IgD-negative memory B cell (primary cell): Measurements from ENCODE around the gene INTS1. TPM values are rescaled to one million over a fixed set of nuclear protein-coding genes. Genes with fewer than 3 reads are reported as not detected.

Source experiments
- H3K27ac Mint-ChIP-seq, 3 donors: one replicate each; pipeline ENCODE4 v1.8.0; 2020 to 2022; ENCODE audit warnings: mild to moderate bottlenecking in 3 of 3, mixed read lengths in 3 of 3, moderate library complexity in 1 of 3
- H3K27me3 Mint-ChIP-seq: one replicate; pipeline ENCODE4 v1.8.0; 2021; ENCODE audit warnings: mixed read lengths
- H3K36me3 Mint-ChIP-seq: one replicate; pipeline ENCODE4 v1.8.0; 2020; ENCODE audit warnings: mild to moderate bottlenecking, mixed read lengths
- H3K4me1 Mint-ChIP-seq, 3 donors: one replicate each; pipeline ENCODE4 v1.8.0; 2020 to 2022; ENCODE audit warnings: mixed read lengths in 3 of 3, mild to moderate bottlenecking in 1 of 3
- H3K4me3 Mint-ChIP-seq, 4 donors: one replicate each; pipeline ENCODE4 v1.8.0; 2020 to 2022; ENCODE audit warnings: mild to moderate bottlenecking in 4 of 4, mixed read lengths in 4 of 4, moderate library complexity in 3 of 4
- H3K9me3 Mint-ChIP-seq, 3 donors: one replicate each; pipeline ENCODE4 v1.8.0; 2020 to 2021; ENCODE audit warnings: mixed read lengths in 3 of 3, mild to moderate bottlenecking in 1 of 3
- polyA plus RNA-seq: library from polyadenylated mRNA; unstranded; fragments of 300-500 nt; fragmentation: Illumina TruSeq; gene quantifications from one replicate; pipeline ENCODE4 v1.2.3, GENCODE V29; 2021

INTS1 gene
- polyA plus RNA-seq, 1 donor from 2014 or later, result 23.4 TPM

GRCh38 chr7:1483536-1484505, 20.4 kb downstream of the INTS1 start:
- H3K4me3 Mint-ChIP-seq, result no peak overlapping the region
- H3K4me1 Mint-ChIP-seq, result no peaks in the 10 kb centered on the region
- no peaks in the 10 kb centered on the region for H3K27me3 Mint-ChIP-seq
- H3K27ac Mint-ChIP-seq, result peak overlapping the region in 1 of 3 donors; percentile 74
- no peaks in the 10 kb centered on the region for H3K36me3 Mint-ChIP-seq
- H3K9me3 Mint-ChIP-seq, result no peaks in the 10 kb centered on the region

- H3K4me1 Mint-ChIP-seq, result no peaks in the 10 kb centered on the region
- H3K27ac Mint-ChIP-seq, result peak overlapping the region in 1 of 3 donors; percentile 74
- H3K27me3 Mint-ChIP-seq, result no peaks in the 10 kb centered on the region
- H3K9me3 Mint-ChIP-seq, result no peaks in the 10 kb centered on the region
- H3K4me3 Mint-ChIP-seq, result no peak overlapping the region
- no peaks in the 10 kb centered on the region for H3K36me3 Mint-ChIP-seq
Measured at GRCh38 chr7:1483079-1483478, 21.1 kb downstream of the INTS1 start.

GRCh38 chr7:1481300-1481699, 22.9 kb downstream of the INTS1 start:
- no peaks in the 10 kb centered on the region for H3K9me3 Mint-ChIP-seq
- no peak overlapping the region for H3K4me3 Mint-ChIP-seq

GRCh38 chr7:1480670-1481069, 23.5 kb downstream of the INTS1 start:
- no peaks in the 10 kb centered on the region for H3K9me3 Mint-ChIP-seq
- no peaks in the 10 kb centered on the region for H3K4me1 Mint-ChIP-seq
- no peaks in the 10 kb centered on the region for H3K27me3 Mint-ChIP-seq
- no peak overlapping the region for H3K4me3 Mint-ChIP-seq
- no peak overlapping the region for H3K27ac Mint-ChIP-seq
- no peaks in the 10 kb centered on the region for H3K36me3 Mint-ChIP-seq

More at GRCh38 chr7:1481300-1481699, 22.9 kb downstream of the INTS1 start:
- H3K4me1 Mint-ChIP-seq, result no peaks in the 10 kb centered on the region
- H3K36me3 Mint-ChIP-seq, result no peaks in the 10 kb centered on the region
- no peaks in the 10 kb centered on the region for H3K27me3 Mint-ChIP-seq
- H3K27ac Mint-ChIP-seq, result no peak overlapping the region

GRCh38 chr7:1479287-1479686, 24.9 kb downstream of the INTS1 start:
- Mint-ChIP-seq H3K27ac (no peak overlapping the region), H3K9me3 (no peaks in the 10 kb centered on the region), H3K27me3 (no peaks in the 10 kb centered on the region), H3K36me3 (no peaks in the 10 kb centered on the region), H3K4me1 (peaks cover 0 to 3% (median 0%) of the 10 kb centered on the region in 3 donors), H3K4me3 (no peak overlapping the region)

GRCh38 chr7:1478480-1478879, 25.7 kb downstream of the INTS1 start:
- H3K27me3 Mint-ChIP-seq, result no peaks in the 10 kb centered on the region
- H3K9me3 Mint-ChIP-seq, result no peaks in the 10 kb centered on the region
- H3K4me1 Mint-ChIP-seq, result peaks cover 0 to 3% (median 0%) of the 10 kb centered on the region in 3 donors
- no peak overlapping the region for H3K27ac Mint-ChIP-seq
- H3K36me3 Mint-ChIP-seq, result no peaks in the 10 kb centered on the region
- no peak overlapping the region for H3K4me3 Mint-ChIP-seq

- Mint-ChIP-seq H3K36me3 (no peaks in the 10 kb centered on the region), H3K27me3 (no peaks in the 10 kb centered on the region), H3K4me1 (peaks cover 0 to 3% (median 2%) of the 10 kb centered on the region in 3 donors), H3K27ac (no peak overlapping the region), H3K9me3 (no peaks in the 10 kb centered on the region), H3K4me3 (no peak overlapping the region)
Measured at GRCh38 chr7:1476859-1477258, 27.3 kb downstream of the INTS1 start.

- Mint-ChIP-seq H3K27ac (no peak overlapping the region), H3K9me3 (no peaks in the 10 kb centered on the region), H3K4me1 (peaks cover 0 to 3% (median 2%) of the 10 kb centered on the region in 3 donors), H3K4me3 (no peak overlapping the region), H3K36me3 (no peaks in the 10 kb centered on the region), H3K27me3 (no peaks in the 10 kb centered on the region)
Measured at GRCh38 chr7:1475991-1476390, 28.2 kb downstream of the INTS1 start.

- Mint-ChIP-seq H3K36me3 (no peaks in the 10 kb centered on the region), H3K9me3 (no peaks in the 10 kb centered on the region), H3K27ac (no peak overlapping the region), H3K4me3 (no peak overlapping the region), H3K27me3 (no peaks in the 10 kb centered on the region), H3K4me1 (peaks cover 0 to 3% (median 2%) of the 10 kb centered on the region in 3 donors)
Measured at GRCh38 chr7:1475393-1475792, 28.8 kb downstream of the INTS1 start.

GRCh38 chr7:1474736-1475135, 29.5 kb downstream of the INTS1 start:
- no peaks in the 10 kb centered on the region for H3K27me3 Mint-ChIP-seq
- H3K9me3 Mint-ChIP-seq, result no peaks in the 10 kb centered on the region
- H3K36me3 Mint-ChIP-seq, result no peaks in the 10 kb centered on the region
- no peak overlapping the region for H3K4me3 Mint-ChIP-seq
- no peak overlapping the region for H3K27ac Mint-ChIP-seq
- peaks cover 0 to 3% (median 2%) of the 10 kb centered on the region in 3 donors for H3K4me1 Mint-ChIP-seq

- Mint-ChIP-seq H3K27me3 (no peaks in the 10 kb centered on the region), H3K4me1 (peaks cover 0 to 3% (median 2%) of the 10 kb centered on the region in 3 donors), H3K9me3 (no peaks in the 10 kb centered on the region), H3K4me3 (no peak overlapping the region), H3K27ac (no peak overlapping the region), H3K36me3 (no peaks in the 10 kb centered on the region)
Measured at GRCh38 chr7:1473864-1474512, 30.2 kb downstream of the INTS1 start.

- no peak overlapping the region for H3K4me3 Mint-ChIP-seq
- no peaks in the 10 kb centered on the region for H3K9me3 Mint-ChIP-seq
- no peaks in the 10 kb centered on the region for H3K27me3 Mint-ChIP-seq
- no peaks in the 10 kb centered on the region for H3K36me3 Mint-ChIP-seq
- H3K27ac Mint-ChIP-seq, result no peak overlapping the region
- H3K4me1 Mint-ChIP-seq, result peaks cover 0 to 4% (median 3%) of the 10 kb centered on the region in 3 donors
Measured at GRCh38 chr7:1470901-1471300, 33.3 kb downstream of the INTS1 start.

GRCh38 chr7:1468643-1469298, 35.4 kb downstream of the INTS1 start:
- no peak overlapping the region for H3K4me3 Mint-ChIP-seq
- no peaks in the 10 kb centered on the region for H3K36me3 Mint-ChIP-seq
- H3K9me3 Mint-ChIP-seq, result no peaks in the 10 kb centered on the region
- H3K4me1 Mint-ChIP-seq, result peaks cover 0 to 4% (median 0%) of the 10 kb centered on the region in 3 donors
- no peak overlapping the region for H3K27ac Mint-ChIP-seq
- no peaks in the 10 kb centered on the region for H3K27me3 Mint-ChIP-seq

GRCh38 chr7:1468203-1468602, 36.0 kb downstream of the INTS1 start:
- Mint-ChIP-seq H3K9me3 (no peaks in the 10 kb centered on the region), H3K27ac (no peak overlapping the region), H3K4me3 (no peak overlapping the region), H3K4me1 (peaks cover 0 to 4% (median 0%) of the 10 kb centered on the region in 3 donors), H3K27me3 (no peaks in the 10 kb centered on the region), H3K36me3 (no peaks in the 10 kb centered on the region)
